ENCODE data around the gene B4GALT6.

DNA sequence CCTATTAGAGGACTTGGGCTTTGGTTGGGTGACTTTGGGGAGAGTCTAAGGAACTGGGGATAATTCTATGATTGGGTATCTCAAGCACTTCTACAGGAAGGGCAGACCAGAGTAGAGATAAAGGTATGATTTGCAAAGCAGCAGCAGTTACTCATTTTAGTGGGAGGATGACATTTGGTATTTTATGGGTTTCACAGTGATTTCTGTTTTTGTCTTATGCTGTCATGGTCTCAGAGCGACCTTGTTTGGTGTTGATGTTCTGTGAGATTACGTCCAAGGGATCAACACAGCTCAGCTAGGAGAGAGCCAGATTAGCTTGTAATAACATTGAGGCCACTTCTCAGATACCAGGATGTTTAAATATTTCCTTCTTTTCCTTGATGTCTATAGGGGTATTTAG lies 74.5 kb downstream of the B4GALT6 start:
- TF ChIP-seq, protein P1, sequence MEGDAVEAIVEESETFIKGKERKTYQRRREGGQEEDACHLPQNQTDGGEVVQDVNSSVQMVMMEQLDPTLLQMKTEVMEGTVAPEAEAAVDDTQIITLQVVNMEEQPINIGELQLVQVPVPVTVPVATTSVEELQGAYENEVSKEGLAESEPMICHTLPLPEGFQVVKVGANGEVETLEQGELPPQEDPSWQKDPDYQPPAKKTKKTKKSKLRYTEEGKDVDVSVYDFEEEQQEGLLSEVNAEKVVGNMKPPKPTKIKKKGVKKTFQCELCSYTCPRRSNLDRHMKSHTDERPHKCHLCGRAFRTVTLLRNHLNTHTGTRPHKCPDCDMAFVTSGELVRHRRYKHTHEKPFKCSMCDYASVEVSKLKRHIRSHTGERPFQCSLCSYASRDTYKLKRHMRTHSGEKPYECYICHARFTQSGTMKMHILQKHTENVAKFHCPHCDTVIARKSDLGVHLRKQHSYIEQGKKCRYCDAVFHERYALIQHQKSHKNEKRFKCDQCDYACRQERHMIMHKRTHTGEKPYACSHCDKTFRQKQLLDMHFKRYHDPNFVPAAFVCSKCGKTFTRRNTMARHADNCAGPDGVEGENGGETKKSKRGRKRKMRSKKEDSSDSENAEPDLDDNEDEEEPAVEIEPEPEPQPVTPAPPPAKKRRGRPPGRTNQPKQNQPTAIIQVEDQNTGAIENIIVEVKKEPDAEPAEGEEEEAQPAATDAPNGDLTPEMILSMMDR (IDR thresholded peaks at IDR 0.05): no peak
- TF ChIP-seq POLR2A (IDR thresholded peaks at IDR 0.05): no peak

Data from body of pancreas (tissue), 4 donors.